Cardiac fibroblast (primary cell): ENCODE results near the gene IL24.
"Not testable (repeated sequence)": the region's sequence is repeated elsewhere in the genome, so short reads cannot be mapped to it uniquely, and the experiment has no call there.

ENCODE experiments used
- DNase-seq, 2 donors: peaks; one replicate each; pipeline versions ENCODE4 v3.0.0 to v3.0.0-alpha.2; 2010; ENCODE audit warnings: low read depth in 2 of 2
- H3K4me3 ChIP-seq, 2 donors: replicated peaks in 1 of 2; 1 replicate in 1 of 2; 2 replicates in 1 of 2; pipeline ENCODE4 v1.5.1; 2011; ENCODE audit warnings: low read depth in 2 of 2, low read length in 2 of 2, mild to moderate bottlenecking in 2 of 2, moderate library complexity in 1 of 2
- CTCF ChIP-seq: IDR thresholded peaks from one replicate; pipeline ENCODE4 v1.5.1; 2011; ENCODE audit warnings: low read depth, mild to moderate bottlenecking, low read length, inconsistent platforms

Gene IL24

GRCh38 chr1:206897175-206897574 is at the start of gene IL24:
TSS of gene IL24 (plus strand) at chr1:206897443. CDS start at chr1:206897833, 390 bp downstream.
- peak; percentile 17 to 49 for DNase-seq
- H3K4me3 ChIP-seq = no peak within 1 kb of the TSS
- no peak for TF ChIP-seq CTCF

GRCh38 chr1:206847946-206848345 is 49.3 kb upstream of the IL24 start:
- DNase-seq = no peak
- no peak overlapping the region for H3K4me3 ChIP-seq
- no peak for TF ChIP-seq CTCF

GRCh38 chr1:206850401-206850800 is 46.8 kb upstream of the IL24 start:
- TF ChIP-seq CTCF = no peak
- H3K4me3 ChIP-seq = no peak overlapping the region
- DNase-seq = no peak

- no peak for TF ChIP-seq CTCF
- DNase-seq = peak; percentile 75 to 83
- H3K4me3 ChIP-seq = no peak overlapping the region
Observed at GRCh38 chr1:206851341-206852010, 45.8 kb upstream of the IL24 start.

- DNase-seq, H3K4me3 ChIP-seq: not testable (repeated sequence)
Observed at GRCh38 chr1:206852662-206853061, 44.6 kb upstream of the IL24 start.

GRCh38 chr1:206853696-206854095 is 43.5 kb upstream of the IL24 start:
- DNase-seq, H3K4me3 ChIP-seq: not testable (repeated sequence)

- peak in 1 of 2 donors; percentile 24 for DNase-seq
- H3K4me3 ChIP-seq = no peak overlapping the region
- no peak for TF ChIP-seq CTCF
Observed at GRCh38 chr1:206854401-206855129, 42.7 kb upstream of the IL24 start.
